GM18861 (cell line): ENCODE measurements around the gene DMD.

Source experiments
- ATAC-seq: cut with Tn5 transposase; IDR thresholded peaks from one replicate; pipeline ENCODE4 v1.9.1; 2021; ENCODE audit not compliant: unreplicated experiment

The DMD gene

DNA sequence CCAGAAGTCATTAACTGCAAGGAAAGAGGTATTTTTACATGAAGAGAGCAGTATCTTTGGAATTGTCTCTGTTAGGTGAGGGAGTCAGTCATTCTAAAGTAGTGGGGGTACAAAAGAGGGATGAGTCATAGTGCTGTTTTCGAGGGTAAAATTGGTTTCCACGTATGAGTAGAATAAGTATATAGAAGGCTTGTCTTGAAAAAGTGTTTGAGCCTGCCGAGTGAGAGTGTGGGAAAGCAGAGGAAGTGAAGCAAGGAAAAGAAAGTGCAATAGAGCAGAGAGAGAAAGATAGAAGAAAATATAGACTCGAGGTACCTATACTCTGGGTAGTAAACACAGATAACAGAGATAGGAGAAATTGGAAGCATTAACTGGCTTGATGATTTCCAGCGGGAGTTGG, 696.4 kb downstream of the DMD start:
- peak; percentile 86 for ATAC-seq

DNA sequence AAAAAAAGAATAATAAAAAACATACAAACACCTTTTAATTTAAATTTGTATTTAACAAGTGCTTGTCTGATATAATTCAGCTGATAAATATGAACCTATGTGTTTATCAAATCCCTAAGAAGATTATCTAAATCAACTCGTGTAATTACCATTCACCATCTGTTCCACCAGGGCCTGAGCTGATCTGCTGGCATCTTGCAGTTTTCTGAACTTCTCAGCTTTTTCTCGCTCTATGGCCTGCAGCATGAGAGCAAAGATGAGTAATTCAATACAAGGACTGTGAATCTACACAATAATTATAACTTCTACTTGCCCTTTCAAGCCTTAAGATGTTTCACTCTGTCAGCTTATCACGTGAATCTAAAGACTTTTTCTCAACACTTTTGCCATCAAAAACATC, 709.7 kb downstream of the DMD start:
- no peak for ATAC-seq

DNA sequence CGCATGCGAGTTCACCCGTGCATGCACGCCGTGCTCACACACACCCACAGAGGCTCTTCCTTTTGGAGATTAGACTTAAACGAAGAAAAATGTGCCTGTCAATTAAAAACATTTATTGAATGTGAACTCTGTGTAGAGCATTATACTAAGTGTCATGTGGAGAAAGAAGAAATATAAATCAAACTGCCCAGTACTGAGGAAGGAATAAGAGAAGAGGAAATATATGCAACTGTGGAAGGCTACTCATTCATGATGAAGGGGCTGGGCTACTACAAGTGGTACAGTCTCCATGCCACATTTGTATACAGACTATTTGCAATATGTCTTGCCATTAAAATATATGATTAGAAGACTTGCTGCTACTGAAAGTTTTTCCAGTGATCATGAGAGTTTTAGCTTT, 714.7 kb downstream of the DMD start:
- no peak for ATAC-seq

DNA sequence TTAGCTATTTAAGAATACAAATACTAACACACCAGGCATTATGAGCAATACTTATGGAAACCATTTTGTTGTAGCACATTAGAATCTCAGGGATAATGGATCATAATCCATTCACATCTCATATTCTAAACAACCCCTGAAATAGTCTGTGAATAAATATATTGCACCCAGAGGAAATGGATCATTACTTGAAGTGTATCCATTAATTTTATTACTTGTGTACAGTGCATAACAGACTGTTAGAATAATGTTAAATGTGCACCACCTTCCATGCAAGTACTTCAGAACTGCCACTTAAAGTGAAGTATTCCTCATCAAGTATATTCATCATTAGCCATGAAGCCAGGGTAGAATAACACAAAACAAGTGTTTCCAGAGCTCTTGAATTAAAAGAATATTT, 715.5 kb downstream of the DMD start:
- no peak for ATAC-seq

DNA sequence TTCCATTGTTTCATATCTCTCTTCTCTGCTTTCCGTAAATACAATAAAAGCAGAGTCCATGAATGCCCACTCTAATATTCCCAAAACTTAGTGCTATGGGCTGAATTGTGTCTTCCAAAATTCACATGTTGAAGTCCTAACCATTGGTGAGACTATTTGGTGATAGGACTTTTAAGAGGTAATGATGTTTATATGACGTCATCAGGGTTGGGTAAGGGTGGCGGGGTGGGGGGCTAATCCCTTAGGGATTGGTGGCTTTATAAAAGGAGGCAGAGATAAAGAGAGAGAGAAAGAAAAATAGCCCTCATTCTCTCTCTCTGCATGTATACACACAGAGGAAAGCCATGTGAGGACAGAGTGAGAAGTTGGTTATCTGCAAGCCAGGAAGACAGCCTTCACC, 722.2 kb downstream of the DMD start:
- ATAC-seq = no peak

DNA sequence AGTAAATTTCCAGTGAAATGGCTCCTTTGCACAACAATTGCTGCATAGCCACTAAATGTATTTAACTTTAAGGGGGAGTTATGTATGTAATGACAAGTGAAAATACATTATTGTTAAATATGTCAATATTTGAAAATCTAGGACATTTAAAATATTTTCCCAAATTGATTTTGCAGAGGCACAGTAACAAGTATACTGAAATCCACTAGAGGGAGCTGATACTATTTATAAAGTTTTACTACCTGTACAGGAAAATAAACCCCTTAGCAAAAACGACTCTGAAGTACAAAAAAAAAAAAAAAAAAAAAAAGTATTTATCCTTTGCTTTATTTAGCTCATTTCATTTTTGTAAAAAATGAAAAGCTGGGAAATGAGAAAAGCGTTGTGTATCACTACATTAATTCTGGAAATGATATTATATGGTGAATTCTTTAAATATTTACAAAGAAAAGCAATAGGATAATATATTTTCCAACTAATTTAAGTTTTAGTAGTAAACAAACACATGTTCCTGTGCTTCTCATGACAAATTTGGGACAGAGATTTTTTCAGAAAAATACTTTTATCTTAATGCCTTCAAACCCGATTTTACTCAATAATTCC, 727.7 kb downstream of the DMD start:
- ATAC-seq = peak; percentile 44

DNA sequence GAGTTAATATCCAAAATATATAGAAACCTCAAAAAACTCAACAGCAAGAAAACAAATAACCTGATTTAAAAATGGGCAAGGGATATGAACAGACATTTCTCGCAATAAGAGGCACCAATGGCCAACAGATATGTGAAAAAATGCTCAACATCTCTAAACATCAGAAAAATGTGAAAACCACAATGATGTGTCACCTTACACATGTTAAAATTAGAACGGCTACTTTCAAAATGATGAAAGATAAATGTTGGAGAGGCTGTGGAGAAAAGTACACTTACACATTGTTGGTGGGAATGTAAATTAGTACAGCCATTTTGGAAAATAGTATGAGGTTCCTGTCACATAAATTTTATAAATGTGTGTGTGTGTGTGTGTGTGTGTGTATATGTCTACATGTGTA, 731.3 kb downstream of the DMD start:
- no peak for ATAC-seq

DNA sequence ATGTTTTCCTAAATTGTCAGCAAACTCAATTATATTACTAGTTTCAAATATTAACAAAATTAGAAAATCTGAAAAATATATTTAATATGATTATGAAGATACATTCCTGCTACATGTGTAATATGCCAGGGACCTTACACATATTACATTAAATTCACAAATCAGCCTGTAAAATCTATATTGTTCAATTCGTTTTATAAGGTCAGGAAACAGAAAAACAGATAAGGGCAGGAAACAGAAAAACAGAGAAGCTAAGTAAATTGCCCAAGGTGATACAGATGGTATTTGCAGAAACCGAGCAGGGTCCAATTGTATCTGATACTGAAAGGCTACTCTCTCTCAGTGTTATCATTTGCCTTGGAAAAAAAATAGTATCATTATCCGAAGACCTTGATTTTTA, 739.0 kb downstream of the DMD start:
- ATAC-seq = no peak

DNA sequence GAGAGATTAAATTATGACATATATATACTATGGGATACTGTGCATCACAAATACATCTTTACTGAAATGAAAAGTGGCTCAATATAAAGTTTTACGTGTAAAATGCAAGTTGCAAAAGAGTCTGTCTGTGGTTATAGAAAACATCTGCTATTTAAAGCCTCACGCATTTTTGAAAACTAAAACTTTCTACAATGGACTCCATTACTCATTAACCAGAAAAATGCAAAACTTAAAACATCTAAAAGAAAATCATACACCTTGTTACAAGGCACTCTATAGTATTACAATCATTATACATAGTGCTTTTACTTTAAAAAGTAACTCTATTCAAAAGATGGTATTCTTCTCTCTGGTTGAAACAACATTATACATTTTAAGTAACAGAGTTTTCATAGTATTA, 755.6 kb downstream of the DMD start:
- ATAC-seq = peak; percentile 73

DNA sequence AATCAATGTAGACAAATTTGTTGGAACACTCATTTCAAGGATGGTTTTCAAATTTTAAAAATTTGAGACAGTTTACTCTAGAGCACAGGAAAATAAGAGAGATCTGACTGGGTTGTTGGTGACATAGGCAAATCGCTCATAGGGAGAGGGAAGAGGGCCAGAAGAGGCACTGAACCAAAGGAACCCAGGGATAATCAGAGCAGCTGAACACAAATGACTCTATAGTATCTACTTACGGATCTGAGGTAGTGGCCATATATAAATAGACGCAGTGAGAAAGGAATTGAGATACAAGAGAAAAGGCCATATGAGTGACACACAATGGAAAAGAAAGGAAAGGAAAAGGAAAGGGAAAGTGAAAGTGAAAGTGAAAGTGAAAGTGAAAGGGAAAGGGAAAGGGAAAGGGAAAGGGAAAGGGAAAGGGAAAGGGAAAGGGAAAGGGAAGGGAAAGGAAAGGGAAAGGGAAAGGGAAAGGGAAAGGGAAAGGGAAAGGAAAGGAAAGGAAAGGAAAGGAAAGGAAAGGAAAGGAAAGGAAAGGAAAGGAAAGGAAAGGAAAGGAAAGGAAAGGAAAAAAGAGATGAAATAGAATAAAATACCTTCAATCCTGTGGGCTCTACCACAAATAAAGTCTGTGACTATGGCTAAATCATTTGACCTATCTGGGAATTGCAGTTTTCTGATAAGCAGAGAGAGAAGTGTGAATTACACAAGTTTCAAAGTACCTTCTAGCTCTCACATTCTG, 759.2 kb downstream of the DMD start:
- no peak for ATAC-seq

DNA sequence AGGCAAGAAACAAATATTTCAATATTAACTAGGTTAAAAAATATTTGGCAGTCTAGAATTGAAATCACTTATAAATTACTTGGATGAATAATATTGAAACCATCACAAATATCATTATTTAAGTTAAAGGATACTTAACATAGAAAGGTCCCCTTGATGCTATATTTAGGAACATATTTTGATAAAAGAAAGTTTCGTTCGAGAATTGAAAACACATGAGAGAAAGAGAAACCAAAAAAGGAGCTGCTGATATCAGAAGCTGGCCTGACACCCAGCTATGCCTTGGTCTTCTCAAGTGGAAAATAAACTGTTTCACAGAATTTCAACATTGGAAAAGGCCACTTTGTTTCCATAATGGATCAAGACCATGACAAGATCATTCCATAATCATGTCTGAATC, 762.4 kb downstream of the DMD start:
- peak; percentile 53 for ATAC-seq

DNA sequence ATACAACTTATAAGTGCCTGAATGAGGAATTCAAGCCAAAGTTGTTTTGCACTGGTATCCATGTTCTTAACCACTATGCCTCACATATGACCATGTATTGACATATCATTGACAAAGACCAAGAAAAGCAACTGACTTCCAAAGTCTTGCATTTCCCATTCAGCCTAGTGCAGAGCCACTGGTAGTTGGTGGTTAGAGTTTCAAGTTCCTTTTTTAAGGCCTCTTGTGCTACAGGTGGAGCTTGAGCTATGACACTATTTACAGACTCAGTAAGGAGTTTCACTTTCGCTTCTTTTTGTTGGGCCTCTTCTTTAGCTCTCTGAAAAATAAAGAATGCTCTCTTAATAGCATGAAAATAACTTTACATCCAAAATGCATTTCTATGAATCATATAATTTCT, 763.0 kb downstream of the DMD start:
- peak; percentile 99 for ATAC-seq

DNA sequence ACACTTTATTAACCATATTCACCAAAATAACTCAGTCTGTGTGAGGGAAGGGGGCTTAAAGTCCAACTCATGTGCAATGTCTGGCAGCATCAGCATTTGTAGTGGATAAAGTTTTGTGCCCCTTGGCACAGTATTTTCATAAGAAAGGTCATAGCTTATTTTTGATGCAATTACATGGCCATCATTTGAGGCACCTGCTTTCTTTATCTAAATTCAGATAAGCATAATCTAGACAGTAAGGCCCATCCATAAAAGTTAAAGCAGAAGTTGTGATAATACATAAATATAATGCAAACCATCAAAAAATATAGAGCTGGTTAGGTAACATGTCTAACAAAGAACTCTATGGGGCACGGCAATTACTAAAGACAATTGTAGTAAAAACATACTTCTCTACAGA, 763.7 kb downstream of the DMD start:
- ATAC-seq = no peak

DNA sequence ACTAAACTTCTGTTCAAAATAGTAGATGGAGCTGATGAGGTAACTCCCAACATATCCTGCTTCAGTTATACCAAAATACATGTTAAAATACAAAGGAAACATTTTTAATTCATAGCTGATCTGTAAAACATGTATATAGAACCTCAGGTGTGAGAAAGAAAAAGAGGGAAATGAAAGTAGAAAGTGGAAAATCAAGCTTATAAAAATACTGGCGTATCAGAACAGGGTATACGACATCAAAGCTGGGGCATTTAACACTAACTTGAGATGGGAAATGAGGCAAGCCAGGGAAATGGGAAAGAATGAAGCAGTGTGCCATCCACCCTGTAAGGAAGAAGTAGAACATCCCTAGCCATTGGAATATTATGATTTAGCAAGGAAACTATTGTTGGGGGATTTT, 767.5 kb downstream of the DMD start:
- ATAC-seq = no peak

DNA sequence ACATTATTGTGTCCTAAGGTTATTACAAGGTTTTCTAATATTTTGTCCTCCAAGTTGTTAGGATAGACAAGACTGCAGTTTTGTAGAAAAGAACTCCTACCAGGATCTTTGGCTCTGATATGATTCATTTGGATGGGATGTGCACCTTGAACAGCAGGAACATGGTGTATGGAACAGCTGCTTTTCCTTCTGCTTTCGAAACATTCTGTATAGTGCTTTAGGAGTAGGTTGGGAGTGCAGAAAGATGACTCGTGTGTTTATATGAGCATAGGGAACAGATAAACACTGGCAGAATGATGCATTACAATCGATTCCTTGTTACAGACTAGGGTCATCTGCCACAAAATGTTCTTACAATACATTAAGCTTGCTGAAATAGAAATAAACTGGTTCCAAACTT, 790.1 kb downstream of the DMD start:
- no peak for ATAC-seq

DNA sequence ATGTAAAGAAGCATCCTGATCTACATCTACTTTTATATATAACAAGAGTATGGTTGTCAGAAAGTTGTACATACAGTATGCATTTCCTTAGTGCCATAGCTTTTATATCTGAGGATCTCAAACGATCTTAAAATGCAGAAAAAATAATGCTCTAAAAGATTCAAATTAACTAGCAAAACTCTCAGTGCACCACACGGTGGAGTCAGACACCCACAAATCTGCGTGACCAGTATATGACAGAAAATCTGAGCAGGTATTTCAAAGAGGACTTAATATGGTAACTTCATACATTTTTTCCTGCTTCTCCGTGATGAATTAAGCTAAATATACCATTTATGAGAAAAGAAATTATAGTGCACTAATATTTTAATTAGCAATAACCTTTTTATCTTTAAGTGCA, 803.0 kb downstream of the DMD start:
- ATAC-seq = peak; percentile 74

DNA sequence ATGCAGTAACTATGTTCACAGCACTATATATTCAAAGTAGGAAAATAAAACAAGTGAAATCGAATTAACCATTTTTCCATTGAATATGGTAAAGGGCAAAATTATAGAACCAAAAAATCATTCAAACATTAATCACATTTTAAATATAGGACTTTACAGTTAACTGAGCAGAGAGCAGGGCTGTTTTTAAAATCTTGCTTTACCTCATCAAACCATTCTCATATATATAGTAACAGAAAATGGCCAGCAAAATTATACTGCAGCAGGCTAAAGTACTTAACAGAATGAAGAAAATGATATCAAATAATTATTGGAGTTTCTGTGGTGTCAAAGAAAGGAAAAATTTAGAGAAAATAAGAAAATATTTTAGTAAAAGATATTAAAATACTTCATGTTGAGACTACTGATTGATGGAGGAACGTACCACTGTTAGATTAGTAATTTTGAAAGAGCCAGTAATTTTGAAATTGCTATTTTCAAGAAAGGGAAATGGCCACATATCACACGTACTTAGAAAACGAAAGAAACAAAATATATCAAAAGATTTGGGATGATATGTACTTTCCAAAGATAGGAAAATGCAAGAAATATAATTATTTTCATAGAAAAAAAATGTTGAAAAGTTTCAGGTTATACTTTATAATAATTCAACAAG, 813.7 kb downstream of the DMD start:
- ATAC-seq = peak; percentile 79

DNA sequence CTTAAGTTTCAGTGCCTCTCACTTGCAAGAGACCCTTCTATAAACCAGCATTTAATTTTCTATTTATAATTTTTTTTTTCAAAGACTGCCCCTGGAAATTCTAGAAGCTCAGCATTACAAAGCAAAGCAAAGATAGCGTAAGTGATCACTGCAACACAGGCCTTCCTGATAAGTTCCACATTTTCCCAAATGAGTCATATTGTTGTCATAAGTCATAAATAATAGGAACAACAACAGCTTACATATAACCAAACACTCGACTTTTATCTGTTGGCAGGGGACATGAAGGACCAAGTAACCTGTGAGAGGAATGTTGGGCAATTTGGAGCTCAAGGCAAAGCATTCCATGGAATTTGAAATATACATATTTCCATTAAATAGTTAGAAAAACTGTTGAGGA, 815.5 kb downstream of the DMD start:
- ATAC-seq = no peak

DNA sequence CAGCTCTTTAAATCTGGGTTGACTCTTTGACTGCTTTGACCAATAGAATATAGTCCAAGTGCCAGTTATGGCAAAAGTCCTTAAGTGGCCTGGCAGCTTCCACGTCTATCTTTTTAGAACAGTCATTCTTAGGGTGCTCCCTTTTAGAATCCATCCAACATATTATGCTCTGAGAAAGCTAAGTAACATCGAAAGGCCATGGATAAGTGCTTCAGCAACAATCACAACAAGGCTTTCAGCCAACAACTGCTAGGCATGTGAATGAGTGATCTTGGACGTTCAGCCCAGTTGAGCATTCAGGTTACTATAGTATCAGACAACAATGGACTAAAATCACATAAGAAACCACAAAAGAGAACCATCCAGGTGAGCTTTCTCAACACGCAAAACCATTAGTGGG, 818.7 kb downstream of the DMD start:
- no peak for ATAC-seq

DNA sequence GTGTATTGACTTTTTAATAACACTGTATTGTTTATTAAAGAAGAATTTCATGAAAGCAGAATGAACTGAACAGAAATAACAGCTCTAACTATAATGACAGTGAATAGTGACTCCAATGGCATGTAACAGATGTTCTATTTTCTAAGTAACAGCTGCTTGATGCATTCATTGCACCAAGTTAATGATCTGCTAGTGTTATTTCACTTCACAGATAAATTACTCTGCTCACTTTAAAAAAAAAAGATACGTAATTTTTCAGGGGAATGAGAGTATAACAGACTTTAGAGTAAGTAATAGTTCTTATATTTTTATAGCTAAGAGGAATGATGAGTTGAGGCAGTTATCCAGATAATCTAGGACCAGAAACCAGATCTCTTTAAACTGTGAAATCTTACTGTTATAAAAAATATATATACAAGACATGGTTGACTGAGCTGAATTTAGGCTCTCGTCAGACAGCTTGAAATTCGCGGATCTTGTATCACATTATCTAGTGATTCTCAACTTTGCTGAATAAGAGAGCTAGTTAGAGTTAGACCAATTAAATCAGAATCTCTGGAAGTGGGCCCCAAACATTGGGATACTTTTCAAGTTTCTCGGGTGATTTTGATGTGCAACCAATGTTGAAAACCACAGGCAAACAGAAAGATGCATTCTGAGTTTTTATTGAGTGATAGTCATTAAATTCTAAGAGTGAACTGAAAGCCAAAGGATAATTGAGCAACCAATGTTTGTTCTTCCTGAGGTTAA, 840.7 kb downstream of the DMD start:
- no peak for ATAC-seq

DNA sequence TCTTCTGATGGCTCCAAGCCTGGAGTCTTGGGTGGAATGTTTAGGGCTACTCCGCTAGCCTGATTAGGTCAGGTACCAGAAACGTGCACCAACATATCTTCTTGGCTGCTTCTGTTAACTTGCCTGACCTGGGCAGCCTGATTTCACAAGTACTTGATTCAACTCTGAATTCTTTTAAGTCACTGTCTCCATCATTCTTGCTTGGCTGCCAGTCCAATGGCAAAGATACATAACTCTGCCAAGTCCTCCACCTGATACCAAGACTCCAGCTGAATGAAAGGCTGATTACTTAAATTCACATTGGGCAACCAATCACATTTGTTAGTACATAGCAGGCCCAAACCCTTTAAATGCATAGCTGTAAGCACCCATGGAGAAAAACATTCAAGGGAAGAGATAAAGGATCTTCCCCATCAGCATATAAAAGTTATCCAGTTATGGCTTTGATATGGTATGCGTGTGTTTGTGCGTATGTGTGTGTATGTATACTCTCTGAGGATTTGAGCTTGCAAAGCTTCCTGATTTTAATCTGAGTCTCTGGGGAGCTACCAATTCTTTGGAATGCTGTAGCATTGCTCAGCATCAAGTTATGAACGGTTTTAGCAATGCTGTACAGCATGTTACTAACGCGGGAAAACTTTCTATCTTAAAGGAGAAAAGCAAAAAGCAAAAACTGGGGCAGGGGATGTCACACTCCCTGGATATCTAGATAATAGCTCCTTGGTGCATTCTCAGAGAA, 917.2 kb downstream of the DMD start:
- ATAC-seq = no peak
